GM18520 (cell line): Measurements from ENCODE around the gene RNASET2.
"Not testable (repeated sequence)": the region's sequence is repeated elsewhere in the genome, so short reads cannot be mapped to it uniquely, and the experiment has no call there.

ENCODE experiments used
- ATAC-seq: cut with Tn5 transposase; IDR thresholded peaks from one replicate; pipeline ENCODE4 v1.9.1; 2021; ENCODE audit not compliant: unreplicated experiment

Gene RNASET2

DNA sequence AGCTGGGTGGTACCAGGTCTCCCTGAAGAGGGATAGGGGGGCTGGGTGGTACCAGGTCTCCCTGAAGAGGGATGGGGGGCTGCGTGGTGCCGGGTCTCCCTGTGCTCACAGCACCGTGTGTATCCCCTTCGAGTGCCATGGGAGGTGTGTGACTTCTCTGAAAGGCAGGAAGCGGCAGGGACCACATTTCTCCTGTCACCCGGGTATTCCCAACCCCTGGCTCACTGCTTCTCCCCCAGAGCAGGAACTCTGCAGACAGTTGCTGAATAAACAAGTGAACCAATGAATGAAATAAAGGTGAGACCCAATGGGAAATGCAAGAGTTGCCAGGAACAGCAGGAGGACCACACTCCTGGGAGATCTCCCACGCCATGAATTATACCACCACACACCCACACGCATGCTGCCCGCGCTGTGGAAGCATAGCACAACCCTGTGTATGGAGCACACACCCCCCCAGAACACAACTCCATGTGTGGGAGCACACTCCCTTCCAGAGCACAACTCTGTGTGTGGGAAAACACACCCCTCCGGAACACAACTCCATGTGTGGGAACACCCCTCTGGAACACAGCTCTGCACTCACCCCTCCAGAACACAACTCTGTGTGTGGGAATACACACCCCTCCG is 50.7 kb downstream of the RNASET2 start:
- ATAC-seq, result no peak

- no peak for ATAC-seq
Measured at GRCh38 chr6:166905013-166905412, 51.3 kb downstream of the RNASET2 start.

DNA sequence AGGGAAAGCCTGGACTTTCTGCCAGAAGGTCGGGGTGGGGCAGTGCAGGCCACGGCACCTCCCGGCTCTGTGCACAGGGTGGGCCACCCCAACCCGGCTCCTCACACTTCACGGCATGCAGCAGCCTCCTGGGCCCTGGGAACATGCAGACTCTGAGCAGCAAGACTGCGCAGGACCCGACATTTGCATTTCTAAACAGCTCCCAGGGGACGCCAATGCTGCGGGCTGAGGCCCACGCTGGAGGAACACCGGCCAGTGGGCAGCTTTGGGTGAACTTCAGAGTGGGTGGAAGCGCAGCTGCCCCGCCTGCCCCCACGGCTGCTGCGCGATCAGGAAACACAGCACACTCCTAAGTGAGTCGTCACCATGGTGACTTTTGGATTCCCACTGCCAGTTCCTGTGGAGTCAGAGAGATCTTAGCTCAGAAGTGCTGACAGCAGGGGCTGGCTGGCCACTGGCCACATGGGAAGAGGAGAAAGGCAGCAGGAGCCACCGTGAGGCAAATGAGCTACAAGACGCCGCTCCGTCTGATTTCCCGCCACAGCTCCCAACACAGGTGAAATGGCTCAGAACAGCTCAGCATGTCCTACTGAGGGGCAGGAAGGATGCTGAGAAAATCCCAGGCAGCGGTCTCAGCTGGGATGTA is 52.1 kb downstream of the RNASET2 start:
- ATAC-seq, result no peak

DNA sequence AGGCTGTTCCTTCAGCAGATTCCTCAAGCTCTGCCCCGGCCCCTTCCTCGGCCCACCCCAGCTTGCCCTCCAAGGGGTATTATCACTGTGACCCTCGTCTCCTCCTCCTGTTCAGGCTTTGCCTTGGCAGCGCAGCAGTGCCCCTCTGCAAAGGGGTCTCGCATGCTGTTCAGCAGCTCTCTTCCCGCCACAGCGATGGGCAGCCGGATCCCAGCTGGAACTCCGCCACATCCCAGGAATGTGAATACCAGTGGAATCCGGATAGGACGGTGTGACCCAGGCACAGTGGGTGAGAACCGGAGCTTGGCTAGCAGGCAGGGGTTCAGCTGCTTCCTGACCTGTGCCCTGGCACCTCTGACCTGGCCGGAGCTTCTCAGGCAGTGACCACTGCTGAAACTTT is 52.9 kb downstream of the RNASET2 start:
- ATAC-seq, result no peak

DNA sequence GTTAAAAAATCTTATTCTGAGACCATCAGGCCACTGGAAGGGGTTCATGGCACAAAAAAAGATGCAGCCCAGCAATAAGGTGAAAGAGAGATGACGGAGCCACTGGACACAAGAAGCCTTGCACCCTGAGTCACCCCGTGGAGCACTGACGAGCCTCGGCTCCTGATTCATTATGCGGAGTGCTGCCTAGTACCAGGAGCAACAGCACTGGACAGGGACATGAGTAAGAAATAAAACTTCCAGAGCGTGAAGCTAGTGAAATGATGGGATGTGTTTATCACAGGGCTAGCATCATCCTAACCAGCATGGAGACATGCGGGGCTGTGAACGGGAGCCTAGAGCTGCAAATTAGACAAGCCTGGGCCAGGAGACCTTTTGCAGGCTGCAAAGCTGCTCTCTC is 53.3 kb downstream of the RNASET2 start:
- no peak for ATAC-seq

- no peak for ATAC-seq
Measured at GRCh38 chr6:166902211-166902755, 54.1 kb downstream of the RNASET2 start.

DNA sequence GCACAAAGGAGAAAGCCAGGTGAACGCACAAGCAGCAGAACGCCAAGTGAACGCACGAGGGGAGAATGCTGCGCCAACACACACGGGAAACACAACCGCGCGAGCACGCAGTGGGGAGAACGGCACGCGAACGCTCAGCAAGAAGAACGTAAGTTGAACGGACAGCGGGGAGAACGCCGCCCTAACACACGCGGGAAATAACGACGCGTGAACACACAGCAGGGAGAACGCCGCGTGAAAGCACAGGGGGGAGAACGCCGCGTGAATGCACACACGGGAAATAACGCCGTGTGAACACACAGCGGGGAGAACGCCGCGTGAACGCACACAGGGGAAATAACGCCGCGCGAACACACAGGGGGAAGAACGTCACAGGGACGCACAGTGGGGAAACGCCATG is 54.7 kb downstream of the RNASET2 start:
- ATAC-seq, result no peak

DNA sequence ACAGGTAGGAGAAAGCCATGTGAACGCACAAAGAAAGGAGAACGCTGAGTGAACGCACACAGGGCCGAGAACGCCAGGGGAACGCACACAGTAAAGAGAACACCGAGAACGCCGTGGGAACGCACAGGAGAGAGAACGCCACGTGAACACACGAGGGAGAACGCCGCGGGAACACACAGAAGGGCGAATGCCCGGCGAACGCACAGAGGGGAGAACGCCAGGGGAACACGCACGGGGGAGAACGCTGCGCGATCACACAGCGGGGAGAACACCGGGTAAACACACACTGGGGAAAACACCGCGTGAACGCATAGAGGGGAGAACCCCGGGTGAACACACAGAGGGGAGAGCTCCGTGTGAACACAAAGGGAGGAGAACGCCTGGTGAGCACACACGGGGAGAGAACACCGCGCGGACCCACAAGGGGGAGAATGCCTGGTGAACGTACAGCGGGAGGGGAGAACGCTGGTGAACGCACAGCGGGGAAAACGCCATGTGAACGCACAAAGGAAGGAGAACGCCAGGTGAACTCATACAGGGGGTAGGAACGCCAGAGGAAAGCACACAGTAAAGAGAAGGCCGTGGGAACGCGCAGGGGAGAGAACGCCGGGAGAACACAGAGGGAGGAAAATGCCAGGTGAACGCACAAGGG is 55.3 kb downstream of the RNASET2 start:
- ATAC-seq, result no peak

DNA sequence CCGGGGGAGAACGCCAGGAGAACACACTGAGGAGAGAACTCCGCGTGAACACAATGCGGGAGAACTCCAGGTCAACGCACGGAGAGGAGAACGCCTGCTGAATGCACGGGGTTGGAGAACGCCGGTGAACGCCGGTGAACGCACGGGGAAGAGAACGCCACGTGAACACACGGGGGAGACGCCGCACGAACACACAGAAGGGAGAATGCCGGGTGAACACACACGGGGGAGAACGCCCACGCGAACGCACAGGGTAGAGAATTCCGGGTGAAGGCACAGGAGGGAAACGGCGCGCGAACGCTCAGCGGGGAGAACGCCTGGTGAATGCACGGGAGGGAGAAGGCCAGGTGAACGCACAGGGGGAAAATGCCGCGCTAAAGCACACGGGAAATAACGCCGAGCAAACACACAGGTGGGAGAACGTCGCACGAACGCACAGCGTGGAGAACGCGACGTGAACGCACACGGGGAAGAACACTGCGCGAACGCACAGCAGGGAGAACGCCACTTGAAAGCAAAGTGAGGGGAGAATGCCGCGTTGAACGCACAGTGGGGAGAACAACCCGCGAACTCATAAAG is 56.1 kb downstream of the RNASET2 start:
- ATAC-seq, result no peak

DNA sequence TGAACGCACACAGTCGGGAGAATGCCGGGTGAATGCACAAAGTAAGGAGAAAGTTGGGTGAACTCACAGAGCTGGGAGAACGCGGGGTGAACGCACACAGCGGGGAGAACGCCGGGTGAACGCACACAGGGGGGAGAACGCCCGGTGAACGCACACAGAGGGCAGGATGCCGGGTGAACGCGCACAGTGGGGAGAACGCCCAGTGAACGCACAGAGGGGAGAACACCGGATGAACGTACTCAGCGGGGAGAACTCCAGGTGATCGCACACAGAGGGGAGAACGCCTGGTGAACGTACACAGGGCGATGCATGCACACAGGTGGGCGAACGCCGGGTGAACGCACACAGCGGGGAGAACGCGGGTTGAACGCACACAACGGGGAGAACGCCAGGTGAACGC is 57.4 kb downstream of the RNASET2 start:
- ATAC-seq, result no peak

GRCh38 chr6:166894614-166895013 is 61.7 kb downstream of the RNASET2 start:
- ATAC-seq, result not testable (repeated sequence)

- ATAC-seq, result not testable (repeated sequence)
Measured at GRCh38 chr6:166892472-166892871, 63.9 kb downstream of the RNASET2 start.

DNA sequence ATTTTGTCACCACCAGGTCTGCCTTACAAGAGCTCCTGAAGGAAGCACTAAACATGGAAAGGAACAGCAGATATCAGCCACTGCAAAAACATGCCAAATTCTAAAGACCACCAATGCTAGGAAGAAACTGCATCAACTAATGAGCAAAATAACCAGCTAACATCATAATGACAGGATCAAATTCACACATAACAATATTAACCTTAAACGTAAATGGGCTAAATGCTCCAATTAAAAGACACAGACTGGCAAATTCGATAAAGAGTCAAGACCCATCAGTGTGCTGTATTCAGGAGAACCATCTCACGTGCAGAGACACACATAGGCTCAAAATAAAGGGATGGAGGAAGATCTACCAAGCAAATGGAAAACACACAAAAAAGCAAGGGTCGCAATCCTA is 69.6 kb downstream of the RNASET2 start:
- ATAC-seq, result not testable (repeated sequence)

DNA sequence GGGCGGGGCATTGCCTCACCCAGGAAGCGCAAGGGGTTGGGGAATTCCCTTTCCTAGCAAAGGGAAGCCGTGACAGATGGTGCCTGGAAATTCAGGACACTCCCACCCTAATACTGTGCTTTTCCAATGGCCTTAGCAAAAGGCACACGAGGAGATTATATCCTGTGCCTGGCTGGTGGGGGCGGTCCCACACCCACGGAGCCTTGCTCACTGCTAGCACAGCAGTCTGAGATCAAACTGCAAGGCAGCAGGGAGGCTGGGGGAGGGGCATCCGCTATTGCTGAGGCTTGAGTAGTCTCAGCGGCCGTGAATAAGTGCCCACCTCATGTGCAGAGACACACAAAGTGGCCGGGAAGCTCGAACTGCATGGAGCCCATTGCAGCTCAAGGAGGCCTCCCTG is 71.4 kb downstream of the RNASET2 start:
- ATAC-seq, result not testable (repeated sequence)

DNA sequence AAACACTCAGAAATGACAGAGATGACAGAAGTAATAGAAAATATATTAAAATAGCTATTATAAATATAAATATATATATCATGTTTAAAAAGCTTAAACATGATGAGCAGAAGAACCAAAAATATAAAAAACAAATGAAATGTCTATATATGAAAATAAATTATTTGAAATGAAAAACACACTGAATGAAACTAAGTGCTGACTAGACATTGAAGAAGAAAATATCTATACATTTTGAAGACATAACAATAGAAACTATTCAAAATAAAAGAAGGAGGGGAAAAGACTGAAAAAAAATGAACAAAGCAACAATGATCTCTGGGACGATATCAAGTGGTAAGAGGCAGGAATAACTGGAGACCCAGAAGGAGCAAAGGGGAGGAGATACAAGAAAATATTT is 76.8 kb downstream of the RNASET2 start:
- ATAC-seq, result no peak
